Measurements from ENCODE around the gene ABCD3.

The ABCD3 gene

DNA sequence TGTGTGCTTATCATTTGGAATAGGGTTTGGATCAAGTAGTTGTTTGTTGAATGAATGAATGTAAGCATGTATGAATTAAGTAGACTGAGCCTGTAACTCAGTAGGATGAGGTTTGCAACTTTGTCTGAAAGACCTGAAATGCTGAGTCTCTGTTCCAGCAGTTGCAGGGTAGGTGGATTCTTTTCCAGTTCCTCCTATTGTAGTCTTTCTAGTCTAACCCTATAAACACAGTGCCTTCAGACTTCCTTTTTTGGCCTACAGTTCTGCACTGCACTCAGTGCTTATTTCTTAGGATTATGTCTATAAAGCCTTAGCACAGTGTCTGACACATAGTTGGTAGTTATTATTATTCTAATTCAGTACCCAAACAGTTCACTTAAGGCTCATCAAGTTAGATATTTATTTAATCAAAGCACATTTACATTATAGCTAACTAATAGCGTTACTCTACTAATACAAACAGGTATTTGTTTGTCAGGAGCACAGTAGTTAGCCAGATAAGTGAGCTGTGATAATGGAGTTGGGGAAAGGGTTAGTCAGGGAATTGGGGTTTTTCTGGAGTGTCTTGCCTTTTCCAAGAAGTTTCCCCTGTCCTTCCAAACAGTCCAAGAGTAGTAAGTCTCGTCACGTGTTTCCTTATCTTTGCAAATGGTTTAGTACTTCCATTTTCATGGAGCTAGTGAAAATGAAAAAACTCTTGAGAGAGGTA, 45.0 kb downstream of the ABCD3 start:
- DNase-seq, result no peak

- DNase-seq, result peak; percentile 51
Measured at GRCh38 chr1:94463765-94464330, 45.7 kb downstream of the ABCD3 start.

DNA sequence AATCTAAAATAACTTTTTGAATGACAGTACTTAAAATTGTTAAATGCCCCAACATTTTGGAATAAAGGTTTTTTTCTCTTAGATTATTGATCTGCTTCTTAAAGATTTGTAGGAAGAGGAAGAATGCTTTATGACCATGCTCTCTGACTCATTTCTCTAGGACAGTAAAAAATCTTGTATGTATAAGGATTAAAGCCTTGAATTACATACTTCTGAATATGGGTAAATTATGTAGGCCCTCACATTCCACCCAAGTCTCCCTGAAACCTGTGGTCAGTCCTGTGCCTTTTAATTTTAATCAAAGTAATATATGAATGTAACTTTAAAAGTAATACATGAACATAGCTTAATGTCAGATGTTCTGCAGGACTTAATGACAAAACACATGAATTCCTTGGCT, 50.5 kb downstream of the ABCD3 start:
- no peak for DNase-seq

DNA sequence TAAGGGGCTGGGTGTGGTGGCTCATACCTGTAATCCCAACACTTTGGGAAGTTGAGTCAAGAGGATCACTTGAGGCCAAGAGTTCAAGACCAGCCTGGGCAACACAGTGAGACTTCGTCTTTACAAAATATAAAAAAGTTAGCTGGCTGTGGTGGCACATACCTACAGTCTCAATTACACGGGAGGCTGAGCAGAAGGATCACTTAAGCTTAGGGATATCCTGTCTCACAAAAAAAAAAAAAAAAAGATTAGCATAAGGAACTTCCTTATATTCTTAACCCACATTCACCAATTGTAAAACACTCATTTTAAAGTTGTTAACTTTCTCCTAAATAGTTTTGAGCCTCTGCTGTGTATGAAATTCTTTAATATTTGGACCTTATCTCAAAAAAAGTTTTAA, 53.1 kb downstream of the ABCD3 start:
- DNase-seq, result no peak

GRCh38 chr1:94475232-94475631, 57.0 kb downstream of the ABCD3 start:
- no peak for DNase-seq

- no peak for DNase-seq
Measured at GRCh38 chr1:94479682-94480081, 61.5 kb downstream of the ABCD3 start.

DNA sequence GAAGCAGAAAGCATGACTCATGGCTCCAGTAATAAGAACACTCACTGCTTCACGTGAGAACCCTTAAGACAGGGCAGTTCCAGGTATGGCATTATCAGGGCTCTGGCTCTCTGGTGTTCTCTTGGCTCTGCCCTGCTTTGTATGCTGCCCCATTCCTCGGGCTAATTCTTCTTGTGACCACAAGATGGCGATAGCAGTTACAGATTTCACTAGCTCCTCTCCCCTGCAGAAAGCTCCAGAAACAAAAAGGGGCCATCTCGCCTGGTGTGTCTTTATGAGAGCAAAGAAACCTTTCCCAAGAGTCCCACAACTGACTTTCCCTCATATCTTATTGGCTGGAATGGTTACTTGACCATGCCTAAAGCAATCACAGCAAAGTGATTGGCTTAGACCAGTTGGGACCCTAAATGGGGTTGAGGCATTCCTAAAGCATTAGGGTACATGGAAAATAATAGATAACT, 63.3 kb downstream of the ABCD3 start:
- DNase-seq, result peak; percentile 73

GRCh38 chr1:94486990-94487389, 68.8 kb downstream of the ABCD3 start:
- DNase-seq, result no peak

DNA sequence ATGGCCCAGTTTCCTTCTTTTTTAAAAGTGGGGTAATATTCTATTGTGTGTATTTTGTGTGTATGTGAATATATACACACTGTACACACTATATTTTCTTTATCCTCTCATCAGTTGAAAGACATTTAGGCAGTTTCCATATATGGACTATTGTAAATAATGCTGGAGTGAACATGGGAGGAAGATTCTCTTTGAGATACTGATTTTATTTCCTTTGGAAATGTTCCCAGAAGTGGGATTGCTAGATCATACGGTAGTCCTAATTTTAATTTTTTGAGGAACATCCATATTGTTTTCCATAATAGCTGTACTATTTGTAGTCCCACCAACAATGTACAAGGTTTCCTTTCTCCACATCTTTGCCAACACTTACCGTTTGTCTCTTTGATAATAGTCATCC, 72.4 kb downstream of the ABCD3 start:
- peak; percentile 3 for DNase-seq

DNA sequence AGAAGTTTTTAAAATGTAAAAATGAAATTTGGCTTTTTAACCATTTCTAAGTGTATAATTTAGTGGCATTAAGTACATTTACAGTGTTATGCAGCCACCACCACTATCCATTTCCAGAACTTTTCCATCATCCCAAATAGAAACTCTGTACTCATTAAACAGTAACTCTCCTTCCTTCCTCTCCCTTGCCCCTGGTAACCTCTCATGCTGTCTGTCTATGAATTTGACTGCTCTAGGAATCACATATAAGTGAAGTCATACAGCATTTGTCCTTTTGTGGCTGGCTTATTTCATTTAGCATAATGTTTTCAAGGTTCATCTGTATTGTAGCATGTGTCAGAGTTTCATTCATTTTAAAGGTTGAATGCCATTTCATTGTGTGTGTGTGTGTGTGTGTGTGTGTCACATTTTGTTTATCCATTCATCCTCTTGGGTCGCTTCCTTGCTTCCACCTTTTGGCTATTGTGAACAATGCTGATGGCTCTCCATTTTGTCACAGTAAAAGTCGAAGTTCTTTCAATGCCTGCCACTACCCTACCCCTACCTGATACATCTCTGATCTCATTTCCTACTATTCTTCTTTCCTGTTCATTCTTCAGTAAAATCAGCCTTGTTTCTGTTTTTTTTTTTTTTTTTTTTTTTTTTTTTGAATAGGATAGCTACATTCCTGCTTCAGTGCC, 78.0 kb downstream of the ABCD3 start:
- no peak for DNase-seq

DNA sequence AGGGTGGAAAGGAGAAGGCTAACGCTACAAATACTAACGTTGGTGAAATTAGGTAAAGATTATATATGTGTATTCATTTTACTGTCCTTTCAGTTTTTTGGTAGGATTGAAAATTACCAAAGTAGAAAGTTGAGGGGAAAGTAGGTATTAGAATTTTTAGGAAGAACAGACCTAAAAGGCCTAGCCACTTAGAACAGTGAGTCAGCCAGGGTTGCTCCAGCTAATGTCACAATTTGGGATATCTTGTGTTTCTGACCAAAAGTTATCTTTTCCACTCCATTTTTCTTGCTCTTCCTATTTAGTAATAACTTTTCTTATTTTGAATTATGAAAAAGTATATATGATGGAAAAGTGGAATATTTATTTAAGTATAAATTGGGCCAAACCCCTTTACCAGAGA, 83.2 kb downstream of the ABCD3 start:
- no peak for DNase-seq

DNA sequence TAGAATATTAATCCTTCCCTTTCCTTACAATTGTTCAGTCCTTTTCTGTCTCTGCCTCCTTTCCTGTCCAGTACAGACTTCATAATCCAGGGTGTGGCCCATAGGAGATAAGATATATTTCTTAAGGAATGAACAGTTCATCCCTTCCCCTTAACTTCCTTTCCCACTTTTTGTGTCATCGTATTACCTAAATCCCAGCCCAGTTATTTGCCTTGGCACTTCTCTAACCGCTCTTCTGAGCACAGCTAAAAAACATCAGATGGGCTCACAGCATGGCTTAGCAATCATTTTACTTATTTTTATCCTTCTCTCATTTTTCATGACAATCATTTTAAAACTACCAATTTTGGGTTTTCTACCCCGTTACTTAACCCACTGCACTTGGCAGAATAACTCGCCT, 83.7 kb downstream of the ABCD3 start:
- no peak for DNase-seq

DNA sequence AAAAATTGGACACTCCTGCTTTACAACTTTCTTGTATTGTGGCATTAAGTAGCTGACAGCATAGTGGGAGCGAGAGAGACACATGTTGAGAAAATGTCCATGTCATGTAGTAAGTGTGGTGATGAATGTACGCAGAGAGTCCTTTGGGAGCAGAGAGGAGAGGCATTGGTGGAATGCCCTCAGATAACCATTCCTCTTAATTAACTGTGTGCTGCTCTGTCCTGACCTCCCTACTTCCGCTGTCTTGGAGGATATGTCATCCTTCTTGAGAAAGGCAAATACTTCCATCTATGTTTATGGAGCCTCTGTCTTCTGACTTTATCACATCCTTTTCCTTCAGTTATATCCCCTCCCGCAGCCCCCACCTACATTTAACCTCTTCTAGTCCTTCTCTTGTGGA, 85.0 kb downstream of the ABCD3 start:
- no peak for DNase-seq

DNA sequence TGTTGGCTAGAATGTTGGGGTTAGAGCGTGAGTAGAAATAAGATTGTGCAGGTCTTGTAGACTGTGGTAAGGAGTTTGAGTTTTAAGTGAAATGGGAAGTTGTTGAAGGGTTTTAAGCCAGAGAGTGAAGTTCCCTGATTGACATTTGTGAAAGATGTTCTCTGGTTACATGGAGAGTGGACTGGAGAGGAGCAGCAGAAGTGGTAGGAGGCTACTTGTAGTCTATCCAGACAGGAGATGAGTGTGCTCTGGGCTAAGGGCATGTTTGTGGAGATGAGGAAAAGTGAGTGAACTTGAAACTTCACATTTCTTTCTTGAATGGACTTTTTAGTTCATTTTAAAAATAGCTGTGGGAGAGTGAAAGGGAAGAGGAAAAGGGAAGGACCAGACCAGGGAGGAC, 86.4 kb downstream of the ABCD3 start:
- no peak for DNase-seq

- DNase-seq, result no peak
Measured at GRCh38 chr1:94512816-94513215, 94.6 kb downstream of the ABCD3 start.

DNA sequence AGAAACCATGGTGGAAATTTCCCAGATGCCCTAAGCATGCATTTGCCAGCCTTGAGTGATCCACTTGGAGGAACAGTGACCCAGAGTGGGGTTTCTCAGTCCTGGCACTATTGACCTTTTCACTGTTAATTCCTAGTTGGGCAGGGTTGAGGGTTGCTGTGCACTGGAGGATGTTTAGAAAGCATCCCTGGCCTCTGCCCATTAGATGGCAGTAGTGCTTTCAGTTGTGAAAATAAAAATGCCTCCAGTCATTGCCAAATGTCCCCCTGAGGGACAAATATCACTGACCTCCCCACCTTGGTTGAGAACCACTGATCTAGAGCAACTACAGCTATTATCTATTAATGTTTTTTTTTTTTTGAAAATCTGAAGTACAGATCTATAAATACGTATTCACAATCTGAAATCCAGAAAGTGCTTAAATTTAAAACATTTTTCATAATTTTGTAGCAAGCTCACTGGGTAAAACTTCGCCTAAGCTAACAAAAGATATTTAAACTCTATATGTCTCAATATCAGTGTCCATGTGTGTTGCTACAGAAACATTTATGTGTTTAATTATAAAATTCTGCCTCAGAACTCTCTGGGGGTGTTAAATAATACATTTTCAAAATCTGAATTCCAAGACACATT, 96.0 kb downstream of the ABCD3 start:
- no peak for DNase-seq

- DNase-seq, result no peak
Measured at GRCh38 chr1:94515296-94515947, 97.2 kb downstream of the ABCD3 start.

DNA sequence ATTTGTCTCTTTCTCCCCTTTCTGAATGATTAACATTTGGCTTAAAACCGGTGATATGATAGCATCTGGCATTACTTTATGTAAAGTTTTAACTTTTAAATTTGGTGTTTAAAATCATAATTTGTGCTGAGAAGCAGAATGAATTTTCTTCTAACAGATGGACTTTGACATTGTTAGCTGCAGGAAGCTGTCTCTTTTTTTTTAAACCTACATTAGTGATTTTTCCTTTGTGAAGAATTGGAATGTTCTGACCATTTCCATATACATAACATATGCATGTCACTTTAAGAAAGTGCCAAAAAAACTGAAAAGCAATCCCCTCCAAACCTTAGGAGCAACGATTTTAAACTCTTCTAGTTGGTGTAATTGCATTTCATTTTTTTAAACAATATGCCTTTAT, 101.2 kb downstream of the ABCD3 start:
- DNase-seq, result no peak

DNA sequence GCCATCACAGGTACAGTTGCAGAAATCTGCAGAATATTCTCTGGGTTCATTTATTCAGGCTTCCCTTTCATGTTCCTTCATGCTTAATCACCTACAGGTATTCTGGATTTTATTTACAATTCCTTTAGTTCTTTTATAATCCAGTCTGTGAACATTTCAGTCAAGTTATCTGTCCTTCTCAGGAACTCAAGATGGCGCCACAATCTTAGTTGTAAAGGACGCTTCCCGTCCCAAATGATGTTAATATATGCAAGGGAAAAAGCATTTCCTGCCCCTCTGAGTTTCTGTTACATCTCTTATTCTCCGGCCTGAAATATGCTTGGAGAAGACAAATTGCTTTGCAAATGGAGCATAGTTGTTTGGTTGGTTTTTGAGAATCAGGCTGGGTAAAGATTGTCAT, 104.1 kb downstream of the ABCD3 start:
- DNase-seq, result peak; percentile 66

- no peak for DNase-seq
Measured at GRCh38 chr1:94524531-94524930, 106.3 kb downstream of the ABCD3 start.

- DNase-seq, result no peak
Measured at GRCh38 chr1:94526152-94526980, 108.2 kb downstream of the ABCD3 start.

DNA sequence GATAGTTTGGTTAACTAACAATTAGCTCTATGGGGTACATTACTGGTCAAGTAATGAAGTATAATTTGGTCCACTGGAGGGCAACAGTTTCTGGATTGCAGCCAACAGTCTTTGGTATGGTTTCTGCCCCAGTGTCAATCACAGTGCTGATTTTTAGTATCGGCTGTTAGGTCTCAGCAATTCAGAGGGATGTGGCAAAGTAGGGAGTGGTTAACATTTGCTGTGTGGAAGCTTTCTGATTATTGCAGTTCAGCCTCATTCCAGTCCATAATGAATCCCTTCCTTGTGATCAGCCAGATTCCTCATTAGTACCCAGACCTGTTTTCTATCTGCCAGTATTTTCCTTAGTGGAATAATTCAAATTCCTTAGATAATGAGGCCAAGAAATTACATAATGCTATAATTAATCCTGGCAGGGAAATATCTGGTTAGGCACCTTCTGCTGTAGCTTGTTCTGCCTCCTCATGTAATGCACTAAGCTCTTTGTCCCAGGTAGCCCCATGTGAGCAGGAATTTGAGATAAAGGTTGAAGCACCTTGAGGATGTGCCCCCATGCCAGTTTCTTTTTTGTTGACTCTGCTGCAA, 109.3 kb downstream of the ABCD3 start:
- DNase-seq, result peak; percentile 69

All from EL (cell line).